Endothelial cell of umbilical vein (primary cell): ENCODE data around the gene GNAQ. TPM values are rescaled to one million over a fixed set of nuclear protein-coding genes. Genes with fewer than 3 reads are reported as not detected.
A peak's percentile ranks its signal among the peaks of the same experiment; 100 is the strongest.

Experiments used
- BruUV-seq: library from RNA; stranded (reverse); fragments of 400-500 nt; replicated peaks from 2 replicates; lab custom pipeline; 2021; lab: Mats Ljungman, UMichigan
- CTCF ChIA-PET: fragments of 300-600, 350-600 bp; sonication (Branson Sonifier 250); formaldehyde crosslinking; loops from one replicate; lab custom pipeline; 2021; ENCODE audit warnings: antibody characterized with exemption, inconsistent platforms; lab: Charles Lee
- POLR2A ChIA-PET: fragments of 300-600, 350-600 bp; sonication (Branson Sonifier 250); formaldehyde crosslinking; loops from one replicate; lab custom pipeline; 2021; ENCODE audit warnings: antibody characterized with exemption, inconsistent platforms; lab: Charles Lee
- DNase-seq: peaks from one replicate; pipeline ENCODE4 v3.0.0-alpha.2; 2011; ENCODE audit warnings: low read depth, low spot score
- FAIRE-seq: peaks from 2 replicates; lab custom pipeline; 2011; peaks lifted over from hg19 to GRCh38; lab: Jason Lieb, UNC
- H2AFZ ChIP-seq: 2 replicates; pipeline ENCODE4 v1.6.0; 2012; ENCODE audit warnings: low read depth, low read length, control low read depth, inconsistent platforms
- H3K27ac ChIP-seq: 2 replicates; pipeline ENCODE4 v1.5.1; 2011; ENCODE audit warnings: low read depth, mild to moderate bottlenecking, control low read depth, low read length, moderate library complexity; ENCODE audit not compliant: insufficient read depth
- H3K27me3 ChIP-seq, 2 experiments: 2 replicates each; pipeline versions ENCODE4 v1.6.0 to v1.6.1; 2011; ENCODE audit warnings: low read length in 2 of 2, mixed read lengths in 1 of 2; ENCODE audit not compliant: control insufficient read depth in 2 of 2, insufficient read depth in 2 of 2
- H3K36me3 ChIP-seq, 2 experiments: 2 replicates in 1 of 2; 3 replicates in 1 of 2; pipeline ENCODE4 v1.5.1; 2011; ENCODE audit warnings: low read length in 2 of 2, mild to moderate bottlenecking in 1 of 2, moderate library complexity in 1 of 2; ENCODE audit not compliant: control insufficient read depth in 2 of 2, insufficient read depth in 2 of 2; ENCODE audit errors: extremely low read depth in 1 of 2
- H3K4me1 ChIP-seq: 3 replicates; pipeline ENCODE4 v1.5.1; 2011; ENCODE audit warnings: mild to moderate bottlenecking, low read length; ENCODE audit not compliant: control insufficient read depth, insufficient read depth; ENCODE audit errors: extremely low read depth
- H3K4me2 ChIP-seq: 2 replicates; pipeline ENCODE4 v1.6.1; 2011; ENCODE audit warnings: low read length, control low read depth, mixed read lengths; ENCODE audit not compliant: insufficient read depth
- H3K4me3 ChIP-seq, 3 experiments: fragments of 200-600 bp in 1 of 3; sonication (generic), shearing (Covaris generic) in 1 of 3; replicated peaks in 1 of 3; 2 replicates each; pipeline ENCODE4 v1.5.1; 2011 to 2016; ENCODE audit warnings: control low read depth in 3 of 3, low read length in 3 of 3, mild to moderate bottlenecking in 2 of 3, inconsistent platforms in 1 of 3, low read depth in 1 of 3, moderate library complexity in 1 of 3; ENCODE audit not compliant: insufficient read depth in 1 of 3
- H3K79me2 ChIP-seq: 2 replicates; pipeline ENCODE4 v1.6.0; 2012; ENCODE audit warnings: low read length, inconsistent platforms; ENCODE audit not compliant: control insufficient read depth, insufficient read depth
- H3K9ac ChIP-seq: replicated peaks from 2 replicates; pipeline ENCODE3; 2011; ENCODE audit warnings: low read length, control low read depth; ENCODE audit not compliant: insufficient read depth; ENCODE audit errors: extremely low read depth
- H3K9me1 ChIP-seq: replicated peaks from 3 replicates; pipeline ENCODE4 v1.6.0; 2011; ENCODE audit warnings: mild to moderate bottlenecking, low read length; ENCODE audit not compliant: control insufficient read depth, insufficient read depth; ENCODE audit errors: extremely low read depth
- H3K9me3 ChIP-seq: replicated peaks from 2 replicates; pipeline ENCODE4 v1.5.1; 2012; ENCODE audit warnings: low read length, inconsistent platforms; ENCODE audit not compliant: control insufficient read depth, insufficient read depth
- H4K20me1 ChIP-seq: replicated peaks from 2 replicates; pipeline ENCODE3; 2011; ENCODE audit warnings: mild to moderate bottlenecking, low read length; ENCODE audit not compliant: control insufficient read depth, insufficient read depth; ENCODE audit errors: extremely low read depth
- CTCF ChIP-seq, 2 donors: IDR thresholded peaks; 1 replicate in 1 of 2; 2 replicates in 1 of 2; pipeline ENCODE4 v1.5.1; 2011; ENCODE audit warnings: low read length in 2 of 2, mild to moderate bottlenecking in 2 of 2, moderate library complexity in 2 of 2, control low read depth in 1 of 2, inconsistent platforms in 1 of 2, low read depth in 1 of 2; ENCODE audit not compliant: insufficient read depth in 1 of 2; ENCODE audit errors: extremely low read depth in 1 of 2
- FOS ChIP-seq: IDR thresholded peaks from 2 replicates; pipeline ENCODE4 v1.6.1; 2011; ENCODE audit warnings: mild to moderate bottlenecking, low read length, moderate library complexity, borderline replicate concordance; ENCODE audit not compliant: insufficient read depth
- dilution Hi-C: fragments of 300-500 bp; cut with MboI; formaldehyde crosslinking; loops from one replicate; pipeline ENCODE4 v1.15.0; 2019; ENCODE audit warnings: low sequenced_read_pairs; ENCODE audit not compliant: extremely low pct_ligation_motif_present
- intact Hi-C: fragments of 100-400 bp; cut with micrococcal nuclease; formaldehyde crosslinking; loops from one replicate; pipeline ENCODE4 v1.10.0; 2022
- polyA plus RNA-seq, 4 experiments: library from polyadenylated mRNA; depleted of rRNA in 3 of 4; stranded (reverse) in 3 of 4; unstranded in 1 of 4; fragments of >200 nt; gene quantifications; 2 replicates each; pipeline versions ENCODE4 v1.2.1 to v1.2.3, GENCODE V29; 2011 to 2012; ENCODE audit warnings: missing spikeins in 1 of 4
- total RNA-seq: library from RNA; stranded (reverse); gene quantifications from 2 replicates; pipeline ENCODE4 v1.2.3, GENCODE V29; 2021

Gene GNAQ
- total and polyA plus RNA-seq, 2 donors (not counting 3 experiments of a cell fraction or from before 2014, with no cell fraction given): 26.1 to 67.3 TPM

- Histone ChIP-seq H3K4me3 (no peak overlapping the region), H3K79me2 (peaks cover 27% of the 10 kb centered on the region), H3K9me3 (no peaks in the 10 kb centered on the region), H3K4me1 (peaks cover 73% of the 10 kb centered on the region), H3K27ac (no peak overlapping the region), H4K20me1 (no peaks in the 10 kb centered on the region), H2AFZ (no peak overlapping the region), H3K36me3 (no peaks in the 10 kb centered on the region), H3K4me2 (no peak overlapping the region), H3K9ac (no peak overlapping the region), H3K9me1 (no peaks in the 10 kb centered on the region), H3K27me3 (no peaks in the 10 kb centered on the region)
- no peak for TF ChIP-seq FOS
- peak; percentile 12 to 26 for TF ChIP-seq CTCF (IDR thresholded peaks at IDR 0.05; ENCODE audit: extremely low read depth in 1 of 2, insufficient read depth in 1 of 2, low read depth in 1 of 2, low read length in 2 of 2)
- ChIA-PET POLR2A (interaction anchor here (0.6 kb wide), 1 partner anchor 418 kb away, joined by 6 read pairs; no protein-coding TSS in a partner anchor), CTCF (interaction anchor here (0.6 to 3.7 kb wide), 37 partner anchors 10 to 408 kb away, joined by 3 to 48 read pairs (median 4); partner anchors contain the start of gene GNAQ)
- intact Hi-C loops: loop anchor here (1.0 to 10.0 kb wide), 3 partner anchors 21 to 407 kb away; no protein-coding TSS in a partner anchor
- FAIRE-seq (no peak), DNase-seq (peak; percentile 38)
- dilution Hi-C loops: no loop called here
- no TSS peak for BruUV-seq
These were observed 189.7 kb downstream of the GNAQ start for GRCh38 chr9:77841739-77842386.
